K562 (cell line): Measurements from ENCODE around the gene ZCWPW1. TPM values are rescaled to one million over a fixed set of nuclear protein-coding genes. Genes with fewer than 3 reads are reported as not detected.

ENCODE experiments used
- CCAR2 ChIP-seq: fragments of 200-400 bp; formaldehyde crosslinking; IDR thresholded peaks from 2 replicates; pipeline ENCODE4 v1.6.1; 2017; ENCODE audit warnings: mild to moderate bottlenecking, low read depth, low read length
- CTCF ChIP-seq, 3 experiments: IDR thresholded peaks in 2 of 3; conservative IDR thresholded peaks in 1 of 3; 2 replicates each; pipeline ENCODE4 v1.5.1; 2011 to 2012; ENCODE audit warnings: low read length in 3 of 3, mild to moderate bottlenecking in 3 of 3, control low read depth in 2 of 3, improper control_type of control experiment in 1 of 3, inconsistent platforms in 1 of 3, low read depth in 1 of 3, mixed read lengths in 1 of 3, moderate library complexity in 1 of 3; ENCODE audit not compliant: insufficient read depth in 2 of 3
- CTCFL ChIP-seq: IDR thresholded peaks from 2 replicates; pipeline ENCODE4 v1.6.1; 2011; ENCODE audit warnings: borderline replicate concordance, low read depth, mild to moderate bottlenecking, moderate library complexity, low read length; ENCODE audit not compliant: insufficient read depth, poor library complexity, severe bottlenecking
- DEAF1 ChIP-seq: fragments of 450-650 bp; formaldehyde crosslinking; IDR thresholded peaks from 2 replicates; pipeline ENCODE4 v1.4.0; 2020; ENCODE audit warnings: mild to moderate bottlenecking, moderate library complexity
- ETV6 ChIP-seq, 3 experiments: fragments of 150-350 bp in 1 of 3; sonication (generic) in 1 of 3; formaldehyde crosslinking in 1 of 3; IDR thresholded peaks; 2 replicates each; pipeline versions ENCODE4 v1.6.1 to v1.8.0; 2014 to 2022; ENCODE audit warnings: borderline replicate concordance in 2 of 3, low read depth in 2 of 3, antibody characterized with exemption in 1 of 3, low read length in 1 of 3, mild to moderate bottlenecking in 1 of 3, missing genetic modification reagents in 1 of 3
- HDAC2 ChIP-seq: fragments of 450-650 bp; IDR thresholded peaks from 2 replicates; pipeline ENCODE4 v1.6.1; 2016; ENCODE audit warnings: mild to moderate bottlenecking
- POLR2AphosphoS5 ChIP-seq: IDR thresholded peaks from 2 replicates; pipeline ENCODE4 v1.6.1; 2011; ENCODE audit warnings: mild to moderate bottlenecking, low read depth, low read length, moderate library complexity; ENCODE audit not compliant: control insufficient read depth, insufficient read depth
- PRDM10 ChIP-seq: fragments of 450-650 bp; IDR thresholded peaks from 2 replicates; pipeline ENCODE4 v1.6.1; 2018; ENCODE audit not compliant: partially characterized antibody
- RBM22 ChIP-seq: fragments of 200-400 bp; formaldehyde crosslinking; IDR thresholded peaks from 2 replicates; pipeline ENCODE4 v1.6.1; 2018; ENCODE audit warnings: low read length, low read depth; ENCODE audit not compliant: poor library complexity, severe bottlenecking
- ZNF655 ChIP-seq: fragments of 250-450 bp; sonication (Bioruptor Pico); IDR thresholded peaks from 2 replicates; pipeline ENCODE4 v1.5.0; 2021
- polyA plus RNA-seq, 8 experiments: library from polyadenylated mRNA; depleted of rRNA in 4 of 8; stranded (reverse) in 5 of 8; unstranded in 3 of 8; fragments of >200 nt; fragmentation: Nextera tagmentation in 2 of 8; fragmentation: Illumina TruSeq in 1 of 8; extraction: Ambion mirVana in 2 of 8; extraction: Trizol in 1 of 8; gene quantifications; 2 replicates each; pipeline versions ENCODE4 v1.2.1 to v1.2.3, GENCODE V29; 2011 to 2014; ENCODE audit warnings: inconsistent platforms in 1 of 8, missing spikeins in 1 of 8
- total RNA-seq, 7 experiments: library from RNA; depleted of rRNA in 6 of 7; stranded (reverse); fragments of >200 nt in 6 of 7; fragmentation: Illumina TruSeq in 2 of 7; extraction: Trizol in 2 of 7; gene quantifications; 2 replicates each; pipeline versions ENCODE4 v1.2.1 to v1.2.3, GENCODE V29; 2011 to 2021; ENCODE audit warnings: low replicate concordance in 1 of 7

Gene ZCWPW1
- total and polyA plus RNA-seq, 9 of the 15 experiments (the other 6 are each of a cell fraction or from before 2014, with no cell fraction given) = 0.18 to 1.7 (median 1.2) TPM

GRCh38 chr7:100358027-100358856 lies 70.3 kb downstream of the ZCWPW1 start, which contains the start of gene PILRB (continued):
- TF ChIP-seq ZNF655 (CRISPR knock-in tag) = no peak
- no peak for TF ChIP-seq PRDM10
- no peak for TF ChIP-seq ETV6 (IDR thresholded peaks at IDR 0.05; ENCODE audit: borderline replicate concordance in 1 of 2, low read depth in 2 of 2, low read length in 1 of 2)
- TF ChIP-seq ETV6 (CRISPR knock-in tag; IDR thresholded peaks at IDR 0.05; ENCODE audit: borderline replicate concordance) = no peak
- no peak for TF ChIP-seq HDAC2
- TF ChIP-seq RBM22 = peak; percentile 74
- TF ChIP-seq DEAF1 = no peak
- peak in 1 of 3 experiments; percentile 10; a peak in 1 of 6 replicates for TF ChIP-seq CTCF (IDR thresholded peaks at IDR 0.05 in 2 of 3, conservative IDR thresholded peaks at IDR 0.05 in 1 of 3; ENCODE audit: insufficient read depth in 2 of 3, low read depth in 1 of 3, low read length in 3 of 3)
- TF ChIP-seq CCAR2 = no peak
- peak; percentile 8 for TF ChIP-seq CTCFL
- peak; percentile 41; the same call in 1 of the 2 replicates for TF ChIP-seq POLR2AphosphoS5
- TF ChIP-seq, all 486 proteins: peak for 6
